GM12892 (cell line): Measurements from ENCODE around the gene ACTRT2.

Experiments used
- DNase-seq: peaks from one replicate; pipeline ENCODE4 v3.0.0; 2011; ENCODE audit not compliant: insufficient read length
- FAIRE-seq: peaks from 2 replicates; lab custom pipeline; 2011; peaks lifted over from hg19 to GRCh38; lab: Jason Lieb, UNC
- POLR2A ChIP-seq: IDR thresholded peaks from 2 replicates; pipeline ENCODE4 v1.6.1; 2011; ENCODE audit warnings: low read depth, low read length, control low read depth
- POLR2AphosphoS5 ChIP-seq: IDR thresholded peaks from 2 replicates; pipeline ENCODE4 v1.6.1; 2011; ENCODE audit warnings: low read depth, low read length, control low read depth
- TAF1 ChIP-seq: IDR thresholded peaks from 2 replicates; pipeline ENCODE4 v1.6.1; 2011; ENCODE audit warnings: low read depth, mild to moderate bottlenecking, control low read depth, low read length, borderline replicate concordance

Gene ACTRT2

GRCh38 chr1:2978691-2979190 is 42.5 kb upstream of the ACTRT2 start:
- FAIRE-seq (no peak), DNase-seq (peak; percentile 10)
- TF ChIP-seq TAF1 (no peak), POLR2A (no peak), POLR2AphosphoS5 (no peak)

DNA sequence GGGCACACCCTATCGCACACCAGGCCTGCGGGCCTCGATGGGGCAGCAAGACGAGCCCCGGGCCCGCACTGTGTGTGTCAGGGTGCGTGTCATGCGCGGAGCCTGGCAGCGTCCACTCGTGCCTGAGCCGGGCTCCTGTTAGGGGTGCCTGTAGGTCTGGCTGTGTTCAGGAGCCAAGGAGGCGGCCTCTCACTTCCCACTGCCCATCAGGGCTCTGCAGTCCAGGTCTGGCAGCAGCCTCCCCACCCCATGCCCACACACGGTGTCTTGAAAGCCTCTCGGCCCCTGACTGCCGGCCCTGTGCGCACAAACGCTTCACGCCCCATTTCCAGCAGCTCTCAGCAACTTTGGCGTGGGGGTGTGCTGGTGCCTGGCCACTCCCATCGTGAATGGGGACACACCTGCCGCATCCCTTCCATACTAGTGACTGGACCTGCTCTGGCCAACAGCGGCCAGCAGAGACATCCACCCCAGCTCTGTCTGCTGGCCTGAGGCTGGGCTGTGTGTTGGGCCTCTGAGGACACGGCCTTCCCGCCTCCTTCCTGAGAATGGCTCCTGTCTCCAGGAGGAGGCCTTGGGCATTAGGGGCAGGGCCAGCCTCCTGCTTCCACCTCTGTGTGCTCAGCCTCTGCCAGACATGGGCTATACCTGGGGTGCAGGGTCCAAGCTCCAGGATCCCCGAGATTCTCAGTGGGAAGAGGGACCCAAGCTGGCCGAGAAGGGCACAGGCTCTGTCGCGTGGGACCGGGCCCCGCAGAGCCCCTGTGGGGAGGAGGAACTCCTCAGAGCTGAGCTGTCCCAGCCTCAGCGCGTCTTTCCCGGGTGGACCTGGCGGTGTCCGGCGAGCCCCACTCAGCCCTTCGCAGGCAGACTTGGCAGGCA is 41.8 kb upstream of the ACTRT2 start:
- DNase-seq (peak; percentile 6), FAIRE-seq (no peak)
- TF ChIP-seq POLR2A (no peak), POLR2AphosphoS5 (no peak), TAF1 (no peak)

GRCh38 chr1:2980073-2980791 is 41.0 kb upstream of the ACTRT2 start:
- TF ChIP-seq POLR2AphosphoS5 (no peak), POLR2A (no peak), TAF1 (no peak)
- DNase-seq (no peak), FAIRE-seq (no peak)

- DNase-seq: no peak
- no peak for TF ChIP-seq TAF1
- TF ChIP-seq POLR2A: no peak
- no peak for TF ChIP-seq POLR2AphosphoS5
- FAIRE-seq: no peak
Observed at GRCh38 chr1:2980849-2981248, 40.4 kb upstream of the ACTRT2 start.

GRCh38 chr1:2981388-2981787 is 39.9 kb upstream of the ACTRT2 start:
- TF ChIP-seq TAF1 (no peak), POLR2AphosphoS5 (no peak), POLR2A (no peak)
- no peak for FAIRE-seq
- no peak for DNase-seq

GRCh38 chr1:2981981-2982614 is 39.2 kb upstream of the ACTRT2 start:
- TF ChIP-seq POLR2AphosphoS5 (no peak), TAF1 (no peak), POLR2A (no peak)
- DNase-seq (no peak), FAIRE-seq (no peak)

GRCh38 chr1:2982615-2983318 is 38.5 kb upstream of the ACTRT2 start:
- FAIRE-seq (no peak), DNase-seq (no peak)
- TF ChIP-seq POLR2A: no peak
- no peak for TF ChIP-seq POLR2AphosphoS5
- TF ChIP-seq TAF1: no peak

DNA sequence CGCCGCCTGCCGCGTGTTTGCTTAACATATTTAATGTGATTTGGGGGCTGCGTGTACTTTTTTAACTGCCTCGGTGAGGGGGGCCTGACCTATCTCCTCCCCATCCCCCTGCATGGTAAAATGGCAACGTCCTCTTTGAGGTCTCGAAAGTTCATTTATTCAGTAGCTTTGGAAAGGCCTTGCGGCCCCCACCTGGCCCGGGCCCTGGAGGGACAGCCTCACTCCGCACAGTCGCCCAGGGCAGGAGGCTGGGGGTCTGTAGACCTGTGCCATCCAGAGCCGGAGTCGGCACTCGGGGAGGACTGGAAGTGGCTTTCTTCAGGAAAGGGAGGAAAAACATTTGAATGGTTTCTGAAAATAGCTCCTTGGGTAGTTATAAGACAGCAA is 38.0 kb upstream of the ACTRT2 start:
- no peak for FAIRE-seq
- TF ChIP-seq TAF1: no peak
- no peak for TF ChIP-seq POLR2A
- no peak for TF ChIP-seq POLR2AphosphoS5

GRCh38 chr1:2983706-2984398 is 37.4 kb upstream of the ACTRT2 start:
- DNase-seq (no peak), FAIRE-seq (no peak)
- TF ChIP-seq POLR2A (no peak), POLR2AphosphoS5 (no peak), TAF1 (no peak)

More for the DNA sequence above, 38.0 kb upstream of the ACTRT2 start:
- no peak for DNase-seq

DNA sequence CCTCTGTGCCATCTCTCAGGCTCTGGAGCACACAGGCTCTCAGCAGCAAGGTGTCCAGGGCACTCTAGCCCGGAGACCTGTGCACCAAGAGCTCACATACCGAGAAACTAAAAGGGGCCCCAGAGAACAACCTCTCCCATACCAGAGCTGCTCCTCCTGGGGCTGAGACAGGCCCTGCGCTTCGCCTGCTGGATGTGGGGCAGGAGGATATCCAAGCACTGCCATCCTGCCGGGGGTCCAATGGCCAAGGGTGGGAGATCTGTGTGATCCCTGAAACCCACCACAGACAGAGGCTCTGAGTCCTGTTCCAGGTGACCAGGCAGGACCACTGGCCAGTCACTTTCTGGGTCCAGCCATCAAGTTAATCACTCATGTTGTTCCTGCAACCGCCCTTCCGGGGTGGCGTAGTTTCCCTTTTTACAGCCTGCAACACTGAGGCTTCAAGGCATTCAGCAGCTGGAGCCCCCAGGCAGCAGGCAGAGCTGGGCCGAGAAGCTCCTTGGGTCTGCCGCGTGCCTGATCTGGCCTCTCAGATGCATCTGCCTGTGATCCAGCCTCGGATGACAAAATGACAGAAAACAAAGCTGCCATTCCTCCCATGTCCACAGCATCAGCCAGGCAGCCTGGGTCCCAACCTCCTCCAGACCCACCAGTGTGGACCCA is 36.7 kb upstream of the ACTRT2 start:
- TF ChIP-seq POLR2A: no peak
- TF ChIP-seq POLR2AphosphoS5: no peak
- no peak for TF ChIP-seq TAF1
- FAIRE-seq (no peak), DNase-seq (no peak)
